HepG2 (cell line): ENCODE data around the gene BTF3L4. TPM values are rescaled to one million over a fixed set of nuclear protein-coding genes. Genes with fewer than 3 reads are reported as not detected.

Experiments
- DR1 ChIP-seq: sonication (generic); formaldehyde crosslinking; IDR thresholded peaks from 2 replicates; pipeline ENCODE4 v1.8.0; 2021; ENCODE audit warnings: mild to moderate bottlenecking, missing genetic modification reagents, inconsistent platforms
- E2F1 ChIP-seq: sonication (generic); formaldehyde crosslinking; IDR thresholded peaks from 2 replicates; pipeline ENCODE4 v1.5.0; 2020; ENCODE audit warnings: missing genetic modification reagents
- KDM4B ChIP-seq: sonication (generic); formaldehyde crosslinking; IDR thresholded peaks from 2 replicates; pipeline ENCODE4 v1.4.0; 2020; ENCODE audit warnings: missing genetic modification reagents
- KDM5A ChIP-seq: fragments of 200-600 bp; sonication (generic); IDR thresholded peaks from 2 replicates; pipeline ENCODE4 v1.7.0; 2018; ENCODE audit warnings: antibody characterized with exemption, mild to moderate bottlenecking, low read length, borderline replicate concordance
- NFE2 ChIP-seq: sonication (generic); formaldehyde crosslinking; IDR thresholded peaks from 2 replicates; pipeline ENCODE4 v1.4.0; 2020; ENCODE audit warnings: missing genetic modification reagents
- NFKBIZ ChIP-seq: IDR thresholded peaks from 2 replicates; pipeline ENCODE4 v1.6.1; 2018; ENCODE audit warnings: missing genetic modification reagents, missing compliant biosample characterization
- PHF8 ChIP-seq: sonication (generic); formaldehyde crosslinking; IDR thresholded peaks from 2 replicates; pipeline ENCODE4 v1.5.0; 2020; ENCODE audit warnings: missing genetic modification reagents
- TBP ChIP-seq: sonication (generic); formaldehyde crosslinking; IDR thresholded peaks from 2 replicates; pipeline ENCODE4 v1.5.0; 2020; ENCODE audit warnings: missing genetic modification reagents
- TEAD3 ChIP-seq: optimal IDR thresholded peaks from 2 replicates; pipeline ENCODE3; 2016; ENCODE audit warnings: borderline replicate concordance
- ZBTB2 ChIP-seq: sonication (generic); formaldehyde crosslinking; IDR thresholded peaks from 2 replicates; pipeline ENCODE4 v1.8.0; 2022; ENCODE audit warnings: low read depth, missing genetic modification reagents
- ZFP82 ChIP-seq: sonication (generic); formaldehyde crosslinking; IDR thresholded peaks from 2 replicates; pipeline ENCODE4 v1.5.1; 2020; ENCODE audit warnings: mild to moderate bottlenecking, missing genetic modification reagents, borderline replicate concordance
- ZNF496 ChIP-seq: sonication (generic); formaldehyde crosslinking; IDR thresholded peaks from 2 replicates; pipeline ENCODE4 v1.8.1; 2023; ENCODE audit warnings: mild to moderate bottlenecking, moderate library complexity, missing genetic modification reagents; ENCODE audit not compliant: insufficient replicate concordance
- ZNF556 ChIP-seq: sonication (generic); formaldehyde crosslinking; IDR thresholded peaks from 2 replicates; pipeline ENCODE4 v1.4.0; 2020; ENCODE audit warnings: mild to moderate bottlenecking, missing genetic modification reagents, borderline replicate concordance
- ZNF749 ChIP-seq: sonication (generic); formaldehyde crosslinking; IDR thresholded peaks from 2 replicates; pipeline ENCODE4 v1.8.0; 2022; ENCODE audit warnings: mild to moderate bottlenecking, missing genetic modification reagents, moderate library complexity, borderline replicate concordance
- ZNF776 ChIP-seq: sonication (generic); formaldehyde crosslinking; IDR thresholded peaks from 2 replicates; pipeline ENCODE4 v1.4.0; 2020; ENCODE audit warnings: mild to moderate bottlenecking, missing genetic modification reagents
- ZNF879 ChIP-seq: sonication (generic); formaldehyde crosslinking; IDR thresholded peaks from 2 replicates; pipeline ENCODE4 v1.8.1; 2023; ENCODE audit warnings: missing genetic modification reagents
- polyA plus RNA-seq, 8 experiments: library from polyadenylated mRNA; depleted of rRNA in 3 of 8; stranded (reverse) in 7 of 8; unstranded in 1 of 8; fragments of >200 nt; fragmentation: Illumina TruSeq in 4 of 8; extraction: Trizol in 4 of 8; gene quantifications; 2 replicates each; pipeline versions ENCODE4 v1.2.1 to v1.2.3, GENCODE V29; 2011 to 2016; ENCODE audit warnings: low read depth in 4 of 8, missing spikeins in 1 of 8, mixed read lengths in 1 of 8; ENCODE audit not compliant: insufficient read depth in 1 of 8
- total RNA-seq, 5 experiments: library from RNA; depleted of rRNA; stranded (reverse); fragments of >200 nt; fragmentation: Illumina TruSeq; extraction: Trizol; gene quantifications; 2 replicates each; pipeline ENCODE4 v1.2.3, GENCODE V29; 2016; ENCODE audit warnings: low read depth in 1 of 5
- TF ChIP-seq, protein P1 (sequence below): sonication (generic); formaldehyde crosslinking; IDR thresholded peaks from 2 replicates; pipeline ENCODE4 v1.4.0; 2020; ENCODE audit warnings: low read depth, missing genetic modification reagents
- TF ChIP-seq, protein P2 (sequence below): sonication (generic); formaldehyde crosslinking; IDR thresholded peaks from 2 replicates; pipeline ENCODE4 v1.4.0; 2020; ENCODE audit warnings: missing genetic modification reagents, borderline replicate concordance
- TF ChIP-seq, protein P3 (sequence below): IDR thresholded peaks from 2 replicates; pipeline ENCODE4 v1.6.1; 2016; ENCODE audit warnings: mild to moderate bottlenecking

The BTF3L4 gene
- total and polyA plus RNA-seq, 2 of the 13 experiments (the other 11 are each of a cell fraction or from before 2014, with no cell fraction given): 59.0 to 74.3 TPM

- TF ChIP-seq PHF8 (CRISPR knock-in tag): no peak
- TF ChIP-seq TEAD3 (CRISPR knock-in tag): peak; percentile 75
- no peak for TF ChIP-seq TBP (CRISPR knock-in tag)
- TF ChIP-seq, protein P1, sequence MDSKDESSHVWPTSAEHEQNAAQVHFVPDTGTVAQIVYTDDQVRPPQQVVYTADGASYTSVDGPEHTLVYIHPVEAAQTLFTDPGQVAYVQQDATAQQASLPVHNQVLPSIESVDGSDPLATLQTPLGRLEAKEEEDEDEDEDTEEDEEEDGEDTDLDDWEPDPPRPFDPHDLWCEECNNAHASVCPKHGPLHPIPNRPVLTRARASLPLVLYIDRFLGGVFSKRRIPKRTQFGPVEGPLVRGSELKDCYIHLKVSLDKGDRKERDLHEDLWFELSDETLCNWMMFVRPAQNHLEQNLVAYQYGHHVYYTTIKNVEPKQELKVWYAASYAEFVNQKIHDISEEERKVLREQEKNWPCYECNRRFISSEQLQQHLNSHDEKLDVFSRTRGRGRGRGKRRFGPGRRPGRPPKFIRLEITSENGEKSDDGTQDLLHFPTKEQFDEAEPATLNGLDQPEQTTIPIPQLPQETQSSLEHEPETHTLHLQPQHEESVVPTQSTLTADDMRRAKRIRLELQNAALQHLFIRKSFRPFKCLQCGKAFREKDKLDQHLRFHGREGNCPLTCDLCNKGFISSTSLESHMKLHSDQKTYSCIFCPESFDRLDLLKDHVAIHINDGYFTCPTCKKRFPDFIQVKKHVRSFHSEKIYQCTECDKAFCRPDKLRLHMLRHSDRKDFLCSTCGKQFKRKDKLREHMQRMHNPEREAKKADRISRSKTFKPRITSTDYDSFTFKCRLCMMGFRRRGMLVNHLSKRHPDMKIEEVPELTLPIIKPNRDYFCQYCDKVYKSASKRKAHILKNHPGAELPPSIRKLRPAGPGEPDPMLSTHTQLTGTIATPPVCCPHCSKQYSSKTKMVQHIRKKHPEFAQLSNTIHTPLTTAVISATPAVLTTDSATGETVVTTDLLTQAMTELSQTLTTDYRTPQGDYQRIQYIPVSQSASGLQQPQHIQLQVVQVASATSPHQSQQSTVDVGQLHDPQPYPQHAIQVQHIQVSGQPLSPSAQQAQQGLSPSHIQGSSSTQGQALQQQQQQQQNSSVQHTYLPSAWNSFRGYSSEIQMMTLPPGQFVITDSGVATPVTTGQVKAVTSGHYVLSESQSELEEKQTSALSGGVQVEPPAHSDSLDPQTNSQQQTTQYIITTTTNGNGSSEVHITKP: no peak
- TF ChIP-seq ZNF749 (CRISPR knock-in tag): no peak
- TF ChIP-seq ZNF776 (CRISPR knock-in tag): no peak
- no peak for TF ChIP-seq ZFP82 (CRISPR knock-in tag)
- TF ChIP-seq E2F1 (CRISPR knock-in tag): no peak
- no peak for TF ChIP-seq ZNF496 (CRISPR knock-in tag)
- TF ChIP-seq DR1: no peak
- TF ChIP-seq, protein P2, sequence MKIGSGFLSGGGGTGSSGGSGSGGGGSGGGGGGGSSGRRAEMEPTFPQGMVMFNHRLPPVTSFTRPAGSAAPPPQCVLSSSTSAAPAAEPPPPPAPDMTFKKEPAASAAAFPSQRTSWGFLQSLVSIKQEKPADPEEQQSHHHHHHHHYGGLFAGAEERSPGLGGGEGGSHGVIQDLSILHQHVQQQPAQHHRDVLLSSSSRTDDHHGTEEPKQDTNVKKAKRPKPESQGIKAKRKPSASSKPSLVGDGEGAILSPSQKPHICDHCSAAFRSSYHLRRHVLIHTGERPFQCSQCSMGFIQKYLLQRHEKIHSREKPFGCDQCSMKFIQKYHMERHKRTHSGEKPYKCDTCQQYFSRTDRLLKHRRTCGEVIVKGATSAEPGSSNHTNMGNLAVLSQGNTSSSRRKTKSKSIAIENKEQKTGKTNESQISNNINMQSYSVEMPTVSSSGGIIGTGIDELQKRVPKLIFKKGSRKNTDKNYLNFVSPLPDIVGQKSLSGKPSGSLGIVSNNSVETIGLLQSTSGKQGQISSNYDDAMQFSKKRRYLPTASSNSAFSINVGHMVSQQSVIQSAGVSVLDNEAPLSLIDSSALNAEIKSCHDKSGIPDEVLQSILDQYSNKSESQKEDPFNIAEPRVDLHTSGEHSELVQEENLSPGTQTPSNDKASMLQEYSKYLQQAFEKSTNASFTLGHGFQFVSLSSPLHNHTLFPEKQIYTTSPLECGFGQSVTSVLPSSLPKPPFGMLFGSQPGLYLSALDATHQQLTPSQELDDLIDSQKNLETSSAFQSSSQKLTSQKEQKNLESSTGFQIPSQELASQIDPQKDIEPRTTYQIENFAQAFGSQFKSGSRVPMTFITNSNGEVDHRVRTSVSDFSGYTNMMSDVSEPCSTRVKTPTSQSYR (CRISPR knock-in tag): peak; percentile 72; the same call in 1 of the 2 replicates
- TF ChIP-seq, protein P3, sequence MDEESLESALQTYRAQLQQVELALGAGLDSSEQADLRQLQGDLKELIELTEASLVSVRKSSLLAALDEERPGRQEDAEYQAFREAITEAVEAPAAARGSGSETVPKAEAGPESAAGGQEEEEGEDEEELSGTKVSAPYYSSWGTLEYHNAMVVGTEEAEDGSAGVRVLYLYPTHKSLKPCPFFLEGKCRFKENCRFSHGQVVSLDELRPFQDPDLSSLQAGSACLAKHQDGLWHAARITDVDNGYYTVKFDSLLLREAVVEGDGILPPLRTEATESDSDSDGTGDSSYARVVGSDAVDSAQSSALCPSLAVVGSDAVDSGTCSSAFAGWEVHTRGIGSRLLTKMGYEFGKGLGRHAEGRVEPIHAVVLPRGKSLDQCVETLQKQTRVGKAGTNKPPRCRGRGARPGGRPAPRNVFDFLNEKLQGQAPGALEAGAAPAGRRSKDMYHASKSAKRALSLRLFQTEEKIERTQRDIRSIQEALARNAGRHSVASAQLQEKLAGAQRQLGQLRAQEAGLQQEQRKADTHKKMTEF (CRISPR knock-in tag): peak; percentile 80
- TF ChIP-seq NFKBIZ (CRISPR knock-in tag): peak; percentile 74
- no peak for TF ChIP-seq KDM4B
- no peak for TF ChIP-seq ZNF879 (CRISPR knock-in tag)
- TF ChIP-seq KDM5A: no peak
- no peak for TF ChIP-seq ZBTB2
- peak; percentile 60; the same call in 1 of the 2 replicates for TF ChIP-seq ZNF556
- TF ChIP-seq NFE2 (CRISPR knock-in tag): no peak
These were observed 42.2 kb downstream of the BTF3L4 start (continued) for GRCh38 chr1:52098139-52098871.
